HepG2 (cell line): ENCODE data around the gene RBM23. TPM values are rescaled to one million over a fixed set of nuclear protein-coding genes. Genes with fewer than 3 reads are reported as not detected.

Experiments used
- BRD4 ChIP-seq: sonication (generic); formaldehyde crosslinking; IDR thresholded peaks from 2 replicates; pipeline ENCODE4 v1.4.0; 2020; ENCODE audit warnings: missing genetic modification reagents
- CBFB ChIP-seq: sonication (generic); formaldehyde crosslinking; IDR thresholded peaks from 2 replicates; pipeline ENCODE4 v1.4.0; 2020; ENCODE audit warnings: missing genetic modification reagents
- CEBPZ ChIP-seq: IDR thresholded peaks from 2 replicates; pipeline ENCODE4 v1.6.1; 2012; ENCODE audit warnings: low read length, improper control_type of control experiment
- CHCHD3 ChIP-seq: sonication (generic); formaldehyde crosslinking; IDR thresholded peaks from 2 replicates; pipeline ENCODE4 v1.8.0; 2022; ENCODE audit warnings: mild to moderate bottlenecking, missing genetic modification reagents, moderate library complexity
- DRAP1 ChIP-seq: IDR thresholded peaks from 2 replicates; pipeline ENCODE4 v1.6.1; 2016; ENCODE audit warnings: missing genetic modification reagents, missing compliant biosample characterization
- JUN ChIP-seq: sonication (generic); formaldehyde crosslinking; IDR thresholded peaks from 2 replicates; pipeline ENCODE4 v1.4.0; 2020; ENCODE audit warnings: mild to moderate bottlenecking, missing genetic modification reagents
- KDM2A ChIP-seq: sonication (generic); formaldehyde crosslinking; IDR thresholded peaks from 2 replicates; pipeline ENCODE4 v1.4.0; 2020; ENCODE audit warnings: low read depth, missing genetic modification reagents, borderline replicate concordance
- KDM6A ChIP-seq: IDR thresholded peaks from 2 replicates; pipeline ENCODE4 v1.6.1; 2016; ENCODE audit warnings: low read depth
- LRRFIP1 ChIP-seq: sonication (generic); formaldehyde crosslinking; conservative IDR thresholded peaks from 2 replicates; pipeline ENCODE4 v1.4.0; 2020; ENCODE audit warnings: missing genetic modification reagents
- MAFF ChIP-seq: IDR thresholded peaks from 2 replicates; pipeline ENCODE4 v1.6.1; 2011; ENCODE audit warnings: low read depth, low read length, improper control_type of control experiment
- NCOA1 ChIP-seq: sonication (generic); formaldehyde crosslinking; IDR thresholded peaks from 2 replicates; pipeline ENCODE4 v1.9.0; 2021; ENCODE audit warnings: missing genetic modification reagents
- NPAS2 ChIP-seq: sonication (generic); formaldehyde crosslinking; IDR thresholded peaks from 2 replicates; pipeline ENCODE4 v1.8.0; 2022; ENCODE audit warnings: mild to moderate bottlenecking, missing genetic modification reagents, borderline replicate concordance
- SNAPC2 ChIP-seq: sonication (generic); formaldehyde crosslinking; IDR thresholded peaks from 2 replicates; pipeline ENCODE4 v1.8.1; 2022; ENCODE audit warnings: mild to moderate bottlenecking, missing genetic modification reagents
- SP2 ChIP-seq: sonication (generic); formaldehyde crosslinking; IDR thresholded peaks from 2 replicates; pipeline ENCODE4 v1.5.1; 2020; ENCODE audit warnings: mild to moderate bottlenecking, missing genetic modification reagents
- THAP7 ChIP-seq: sonication (generic); formaldehyde crosslinking; IDR thresholded peaks from 2 replicates; pipeline ENCODE4 v1.8.1; 2023; ENCODE audit warnings: mild to moderate bottlenecking, missing genetic modification reagents
- TRIM24 ChIP-seq: sonication (generic); formaldehyde crosslinking; IDR thresholded peaks from 2 replicates; pipeline ENCODE4 v1.8.0; 2022; ENCODE audit warnings: mild to moderate bottlenecking, missing genetic modification reagents
- ZBTB3 ChIP-seq: sonication (generic); formaldehyde crosslinking; IDR thresholded peaks from 2 replicates; pipeline ENCODE4 v1.4.0; 2020; ENCODE audit warnings: low read depth, mild to moderate bottlenecking, moderate library complexity, missing genetic modification reagents, borderline replicate concordance
- ZNF350 ChIP-seq: sonication (generic); formaldehyde crosslinking; IDR thresholded peaks from 2 replicates; pipeline ENCODE4 v1.4.0; 2020; ENCODE audit warnings: mild to moderate bottlenecking, low read depth, missing genetic modification reagents, borderline replicate concordance
- ZNF414 ChIP-seq: sonication (generic); formaldehyde crosslinking; IDR thresholded peaks from 2 replicates; pipeline ENCODE4 v1.5.0; 2020; ENCODE audit warnings: missing genetic modification reagents
- ZNF569 ChIP-seq: sonication (generic); formaldehyde crosslinking; IDR thresholded peaks from 2 replicates; pipeline ENCODE4 v1.5.0; 2020; ENCODE audit warnings: mild to moderate bottlenecking, missing genetic modification reagents, moderate library complexity, borderline replicate concordance
- ZNF790 ChIP-seq: sonication (generic); formaldehyde crosslinking; IDR thresholded peaks from 2 replicates; pipeline ENCODE4 v1.8.0; 2022; ENCODE audit warnings: missing genetic modification reagents, mild to moderate bottlenecking, borderline replicate concordance
- ZNF792 ChIP-seq: IDR thresholded peaks from 2 replicates; pipeline ENCODE4 v1.6.1; 2016
- ZNF891 ChIP-seq: sonication (generic); formaldehyde crosslinking; IDR thresholded peaks from 2 replicates; pipeline ENCODE4 v1.5.0; 2020; ENCODE audit warnings: mild to moderate bottlenecking, missing genetic modification reagents
- ZSCAN21 ChIP-seq: sonication (generic); formaldehyde crosslinking; IDR thresholded peaks from 2 replicates; pipeline ENCODE4 v1.8.0; 2022; ENCODE audit warnings: mild to moderate bottlenecking, missing genetic modification reagents, moderate library complexity, borderline replicate concordance
- polyA plus RNA-seq, 8 experiments: library from polyadenylated mRNA; depleted of rRNA in 3 of 8; stranded (reverse) in 7 of 8; unstranded in 1 of 8; fragments of >200 nt; fragmentation: Illumina TruSeq in 4 of 8; extraction: Trizol in 4 of 8; gene quantifications; 2 replicates each; pipeline versions ENCODE4 v1.2.1 to v1.2.3, GENCODE V29; 2011 to 2016; ENCODE audit warnings: low read depth in 4 of 8, missing spikeins in 1 of 8, mixed read lengths in 1 of 8; ENCODE audit not compliant: insufficient read depth in 1 of 8
- total RNA-seq, 5 experiments: library from RNA; depleted of rRNA; stranded (reverse); fragments of >200 nt; fragmentation: Illumina TruSeq; extraction: Trizol; gene quantifications; 2 replicates each; pipeline ENCODE4 v1.2.3, GENCODE V29; 2016; ENCODE audit warnings: low read depth in 1 of 5

RBM23 gene
- total and polyA plus RNA-seq, 2 of the 13 experiments (the other 11 are each of a cell fraction or from before 2014, with no cell fraction given), result 1.5 to 2.1 TPM

GRCh38 chr14:22929961-22930364, 11.0 kb upstream of the RBM23 start (continued):
- TF ChIP-seq LRRFIP1 (CRISPR knock-in tag), result no peak
- TF ChIP-seq CEBPZ, result no peak
- no peak for TF ChIP-seq JUN (CRISPR knock-in tag)
- no peak for TF ChIP-seq ZNF792 (CRISPR knock-in tag)
- no peak for TF ChIP-seq DRAP1 (CRISPR knock-in tag)
- 0 out of 2 replicates have a peak, but pooled peaks have one; percentile 6 for TF ChIP-seq ZBTB3 (CRISPR knock-in tag)
- no peak for TF ChIP-seq ZNF790
- 0 out of 2 replicates have a peak, but pooled peaks have one; percentile 71 for TF ChIP-seq ZNF569
- TF ChIP-seq SNAPC2 (CRISPR knock-in tag), result no peak
- TF ChIP-seq ZNF350, result no peak
- no peak for TF ChIP-seq SP2 (CRISPR knock-in tag)
- TF ChIP-seq BRD4, result no peak
- peak; percentile 95 for TF ChIP-seq NCOA1 (CRISPR knock-in tag)
- no peak; the same call in 1 of the 2 replicates for TF ChIP-seq KDM6A (CRISPR knock-in tag)
- peak; percentile 1; the same call in 1 of the 2 replicates for TF ChIP-seq ZSCAN21
- no peak for TF ChIP-seq ZNF891 (CRISPR knock-in tag)
- TF ChIP-seq THAP7 (CRISPR knock-in tag), result no peak
- TF ChIP-seq ZNF414 (CRISPR knock-in tag), result peak; percentile 81; the same call in 1 of the 2 replicates
- TF ChIP-seq MAFF, result peak; percentile 55; the same call in 1 of the 2 replicates
- TF ChIP-seq TRIM24 (CRISPR knock-in tag), result no peak
- no peak for TF ChIP-seq CHCHD3 (CRISPR knock-in tag)
- 0 out of 2 replicates have a peak, but pooled peaks have one; percentile 68 for TF ChIP-seq NPAS2 (CRISPR knock-in tag)
- TF ChIP-seq KDM2A (CRISPR knock-in tag), result no peak
- no peak for TF ChIP-seq CBFB (CRISPR knock-in tag)
